ENCODE results near the gene CCT5.
"Not testable (repeated sequence)": the region's sequence is repeated elsewhere in the genome, so short reads cannot be mapped to it uniquely, and the experiment has no call there.

Gene CCT5

DNA sequence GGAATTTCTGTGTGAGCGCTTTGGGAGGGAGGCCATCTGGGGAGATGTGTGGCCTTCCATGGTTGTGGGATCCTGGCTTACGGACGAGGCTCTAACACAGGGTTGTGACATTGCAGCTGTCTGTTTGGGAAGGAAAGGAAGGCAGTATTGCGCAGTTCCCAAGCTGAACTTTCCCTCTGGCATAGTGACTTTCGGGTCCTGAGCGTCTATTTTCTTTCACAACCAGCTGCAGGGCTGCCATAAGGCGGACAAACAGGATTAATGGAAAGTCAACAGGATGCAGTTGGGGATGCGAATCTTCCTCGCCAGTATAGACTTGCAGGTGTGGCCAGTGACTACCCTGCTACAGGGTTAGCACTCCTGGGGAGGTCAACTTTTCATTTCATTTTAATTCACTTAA, 25.9 kb downstream of the CCT5 start:
- no peak for DNase-seq

DNA sequence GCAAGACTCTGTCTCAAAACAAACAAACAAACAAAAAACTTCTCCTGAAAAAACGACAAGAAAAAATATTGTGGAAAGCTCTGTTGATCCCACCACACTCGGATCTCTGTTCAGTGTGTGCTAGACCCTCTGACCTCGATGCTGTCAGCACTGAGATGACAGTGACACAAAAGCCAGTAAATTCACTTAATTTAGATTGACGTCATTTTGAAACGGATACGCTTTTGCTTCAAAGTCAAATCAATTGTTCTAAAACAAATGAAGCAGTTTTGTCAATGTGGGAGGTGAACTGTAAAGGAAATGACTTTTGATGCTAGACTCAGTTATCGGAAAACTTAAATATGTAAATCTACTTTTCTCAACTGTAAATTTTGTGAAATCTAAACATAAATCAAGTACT, 26.6 kb downstream of the CCT5 start:
- no peak for DNase-seq

DNA sequence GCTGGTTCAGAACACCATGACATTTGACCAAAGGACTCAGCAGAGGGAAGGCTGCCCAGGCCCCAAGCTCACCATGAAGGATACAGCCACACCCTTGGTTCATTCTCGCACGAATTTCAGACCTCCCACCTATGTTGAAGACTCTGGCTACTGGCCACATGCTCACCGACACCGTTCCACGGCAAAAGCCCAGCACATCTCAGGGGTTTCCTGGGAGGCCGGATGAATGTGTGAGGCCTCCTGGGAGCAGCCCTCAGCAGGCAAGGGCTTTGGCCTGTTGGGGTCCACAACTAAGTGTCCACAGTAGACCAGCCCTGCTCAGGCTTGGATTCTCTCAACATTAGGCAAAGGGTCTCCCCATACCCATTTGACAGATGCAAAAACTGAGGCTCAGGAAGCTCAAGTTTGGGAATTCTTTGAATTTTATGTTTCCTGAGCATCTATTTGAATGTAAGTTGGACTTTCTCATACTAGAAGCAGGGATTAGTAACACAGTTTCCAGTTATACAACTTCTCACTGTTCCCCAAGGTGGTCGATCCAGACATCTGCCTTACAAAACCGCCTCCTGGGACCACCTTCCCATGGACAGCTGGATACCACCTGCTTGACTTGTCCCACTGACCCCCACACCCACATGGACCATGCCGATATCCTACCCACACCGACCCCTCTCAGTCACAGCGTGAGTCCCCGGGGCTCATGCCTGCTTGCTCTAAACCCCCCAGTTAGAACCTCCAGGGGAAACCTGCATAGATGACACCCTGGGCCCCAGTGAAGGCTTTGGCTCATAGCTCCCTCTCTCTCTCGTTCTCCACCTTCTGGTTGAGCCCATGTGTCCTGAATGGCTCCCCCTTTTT, 27.9 kb downstream of the CCT5 start:
- DNase-seq, result no peak

GRCh38 chr5:10278658-10279279, 28.7 kb downstream of the CCT5 start:
- no peak for DNase-seq

DNA sequence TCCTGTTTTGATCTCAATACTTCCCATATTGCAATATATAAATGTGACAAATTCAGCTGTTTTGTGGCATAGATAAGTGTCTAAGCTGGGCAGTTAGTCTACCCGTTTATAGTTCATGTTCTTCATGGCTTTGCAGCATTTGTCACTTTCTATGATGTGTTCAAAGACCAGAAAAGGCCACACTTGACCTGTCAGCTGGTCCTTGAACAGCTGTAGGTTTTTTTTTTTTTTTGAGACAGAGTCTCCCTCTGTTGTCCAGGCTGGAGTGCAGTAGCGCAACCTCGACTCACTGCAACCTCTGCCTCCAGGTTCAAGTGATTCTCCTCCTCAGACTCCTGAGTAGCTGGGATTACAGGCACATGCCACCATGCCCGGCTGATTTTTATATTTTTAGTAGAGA, 29.2 kb downstream of the CCT5 start:
- no peak for DNase-seq

GRCh38 chr5:10279925-10280720, 30.0 kb downstream of the CCT5 start:
- no peak for DNase-seq

- DNase-seq, result peak in 54 of 56 donors; percentile 19 to 88 (median 70)
Observed at GRCh38 chr5:10283927-10284635, 34.0 kb downstream of the CCT5 start.

- DNase-seq, result not testable (repeated sequence)
Observed at GRCh38 chr5:10285362-10285761, 35.3 kb downstream of the CCT5 start.

DNA sequence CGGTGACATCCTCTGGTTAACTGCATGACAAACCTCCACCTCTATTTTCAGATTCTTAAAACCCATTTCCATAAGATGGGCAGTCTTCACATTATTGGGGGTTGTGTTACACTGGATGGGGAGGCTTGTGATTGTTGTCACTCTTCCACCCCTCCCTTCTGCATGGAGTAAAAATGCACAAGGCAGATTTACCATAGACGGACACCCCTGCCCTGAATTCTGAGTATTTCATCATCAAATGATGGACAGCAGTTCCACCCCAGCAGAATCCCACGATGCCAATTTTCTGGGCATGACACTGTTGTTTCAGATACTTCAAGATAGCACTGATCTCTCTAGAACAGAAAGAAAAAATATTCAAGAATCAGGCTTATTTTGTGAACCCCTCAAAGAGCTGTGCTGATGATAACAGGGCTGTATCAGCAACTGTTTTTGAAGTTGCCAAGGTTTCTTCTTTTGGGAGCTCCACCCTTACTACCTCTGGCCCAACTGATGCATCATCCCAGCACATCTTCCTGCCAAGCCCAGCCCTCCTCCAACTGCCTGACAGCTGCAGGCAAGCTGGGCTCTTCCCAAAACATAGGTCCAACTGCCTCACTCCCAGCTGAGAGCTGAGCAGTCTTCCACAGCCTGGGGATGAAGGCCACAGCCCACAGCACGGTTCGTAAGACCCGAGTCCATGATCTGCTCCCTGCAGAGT, 36.2 kb downstream of the CCT5 start:
- DNase-seq, result no peak

- no peak for DNase-seq
Observed at GRCh38 chr5:10286862-10287227, 36.8 kb downstream of the CCT5 start.

DNA sequence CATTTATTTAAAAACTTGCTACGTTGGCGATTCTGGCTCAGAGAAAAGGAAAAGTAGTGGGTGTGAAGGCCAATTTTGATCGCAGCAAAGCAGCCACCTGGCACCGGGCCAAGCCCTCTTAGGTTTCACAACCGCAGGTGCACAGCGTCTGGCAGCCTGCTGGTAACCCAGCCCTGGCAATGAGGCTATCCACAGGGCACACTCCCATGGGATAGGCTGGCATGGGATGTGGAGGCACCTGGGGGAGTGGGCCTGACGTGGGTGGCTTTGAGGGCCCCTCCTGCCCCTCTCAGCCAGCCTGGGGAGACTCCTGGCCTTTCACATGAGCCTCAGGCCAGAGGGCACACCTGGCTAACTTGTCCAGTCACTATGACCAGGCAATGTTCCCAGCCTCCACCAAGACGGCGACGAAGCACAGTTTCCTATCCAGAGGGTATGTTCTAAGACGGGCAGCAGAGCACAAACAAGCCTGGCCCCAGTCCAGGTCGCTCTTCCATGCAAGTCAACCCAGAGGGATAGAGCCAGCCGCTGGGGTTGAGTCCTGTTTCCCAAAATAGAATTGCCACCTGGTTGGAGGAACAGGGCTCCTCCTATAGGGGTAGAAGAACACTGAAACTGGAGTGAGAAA, 38.6 kb downstream of the CCT5 start:
- DNase-seq, result peak in 1 of 56 donors; percentile 9

- peak in 9 of 56 donors; percentile 9 to 36 (median 17) for DNase-seq
Observed at GRCh38 chr5:10289353-10289752, 39.3 kb downstream of the CCT5 start.

GRCh38 chr5:10289991-10290390, 39.9 kb downstream of the CCT5 start:
- DNase-seq, result no peak

- DNase-seq, result no peak
Observed at GRCh38 chr5:10290438-10290837, 40.4 kb downstream of the CCT5 start.

DNA sequence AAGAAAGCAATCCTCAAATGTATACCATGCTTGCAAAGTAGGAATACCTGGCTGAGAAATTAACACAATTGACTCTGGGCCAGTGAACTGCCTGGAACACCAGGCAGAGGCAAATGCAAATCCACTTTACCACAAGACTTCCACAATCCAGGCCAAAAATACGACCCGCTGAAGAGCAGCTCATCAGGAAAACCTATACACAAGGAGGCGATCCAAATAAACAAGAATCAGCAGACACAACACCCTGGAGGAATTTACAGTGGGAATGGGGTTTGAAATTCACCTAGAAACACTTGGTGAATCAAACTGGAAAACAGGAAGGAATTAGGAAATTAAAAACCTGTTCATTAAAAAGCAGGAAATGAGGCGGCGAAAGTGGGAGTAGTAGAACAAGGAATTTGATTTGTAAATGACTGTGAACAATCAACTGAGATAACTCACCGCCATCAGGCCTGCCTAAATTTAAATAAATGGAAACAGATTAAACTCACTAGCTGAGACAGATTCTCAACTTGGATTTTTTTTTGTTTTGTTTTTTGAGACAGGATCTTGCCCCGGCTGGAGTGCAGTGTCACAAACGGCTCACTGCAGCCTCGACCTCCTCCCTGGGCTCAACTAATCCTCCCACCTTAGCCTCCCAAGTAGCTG, 41.7 kb downstream of the CCT5 start:
- no peak for DNase-seq

DNA sequence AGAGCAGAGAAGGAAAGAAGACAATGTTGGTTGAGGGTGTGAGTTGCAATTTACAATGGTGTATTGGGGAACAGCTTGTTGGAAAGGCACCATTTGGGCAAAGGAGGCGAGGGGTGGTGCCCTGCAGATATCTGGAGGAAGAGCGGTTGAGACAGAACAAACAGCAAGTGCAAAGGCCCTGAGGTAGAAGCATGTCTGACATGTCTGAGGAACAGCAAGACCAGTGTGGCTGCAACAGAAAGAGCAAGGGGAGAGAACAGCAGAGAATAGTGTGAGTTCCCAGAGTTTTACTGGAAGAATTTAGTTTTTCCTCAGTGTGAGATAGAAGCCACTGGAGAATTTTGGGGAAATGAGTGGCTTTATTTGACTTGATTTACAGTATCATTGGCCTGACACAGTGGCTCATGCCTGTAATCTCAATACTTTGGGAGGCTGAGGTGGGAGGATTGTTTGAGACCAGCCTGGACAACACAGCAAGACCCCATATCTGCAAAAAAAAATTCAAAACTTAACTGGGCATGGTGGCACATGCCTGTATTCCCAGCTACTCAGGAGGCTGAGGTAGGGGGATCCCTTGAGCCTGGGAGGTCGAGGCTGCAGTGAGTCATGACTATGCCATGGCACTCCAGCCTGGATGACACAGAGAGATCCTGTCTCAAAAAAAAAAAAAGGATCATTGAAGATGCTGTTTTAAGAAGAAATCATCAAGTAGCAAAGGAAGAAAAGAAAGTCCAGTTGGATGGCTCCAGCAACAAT, 44.0 kb downstream of the CCT5 start:
- no peak for DNase-seq

- DNase-seq, result no peak
Observed at GRCh38 chr5:10295619-10296326, 45.7 kb downstream of the CCT5 start.

DNA sequence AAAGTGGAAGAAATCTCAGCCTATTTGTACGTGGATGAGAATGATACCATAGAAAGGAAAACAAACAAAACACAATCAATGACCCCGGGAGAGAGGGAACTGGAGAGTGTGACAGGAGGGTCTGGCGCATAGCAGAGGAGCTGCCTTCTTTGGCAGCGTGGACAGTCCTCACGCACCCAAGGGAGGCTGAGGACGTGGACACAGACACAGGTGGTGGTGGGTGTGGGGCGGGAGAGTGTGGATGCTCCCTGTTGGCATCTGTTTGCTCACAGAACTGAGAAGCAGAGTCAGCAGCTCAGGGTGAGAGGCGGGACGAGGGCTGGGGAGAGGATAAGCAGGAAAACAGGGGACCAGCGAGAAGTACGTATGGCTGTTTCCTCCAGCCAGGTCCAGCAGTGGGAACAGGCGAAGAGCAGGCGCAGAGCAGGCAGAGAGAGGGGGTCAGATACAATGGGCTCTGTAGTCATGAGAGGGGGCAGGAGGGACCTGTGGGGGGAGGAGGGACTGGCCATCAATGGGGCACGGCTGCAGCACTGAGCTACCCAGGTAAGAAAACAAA, 47.6 kb downstream of the CCT5 start:
- no peak for DNase-seq
